ENCODE measurements around the gene GRAPL.
"Not testable (repeated sequence)": the region's sequence is repeated elsewhere in the genome, so short reads cannot be mapped to it uniquely, and the experiment has no call there.

Gene GRAPL

GRCh38 chr17:19136605-19137004, 9.2 kb downstream of the GRAPL start:
- not testable (repeated sequence) for DNase-seq (ENCODE audit: low spot score)

GRCh38 chr17:19137959-19138358, 10.6 kb downstream of the GRAPL start:
- not testable (repeated sequence) for DNase-seq (ENCODE audit: low spot score)

GRCh38 chr17:19141366-19142155, 14.2 kb downstream of the GRAPL start:
- DNase-seq (ENCODE audit: low spot score): not testable (repeated sequence)

GRCh38 chr17:19142419-19142818, 15.0 kb downstream of the GRAPL start:
- DNase-seq (ENCODE audit: low spot score): not testable (repeated sequence)

- DNase-seq (ENCODE audit: low spot score): not testable (repeated sequence)
Measured at GRCh38 chr17:19143097-19143777, 15.8 kb downstream of the GRAPL start.

- DNase-seq (ENCODE audit: low spot score): not testable (repeated sequence)
Measured at GRCh38 chr17:19144373-19144772, 17.0 kb downstream of the GRAPL start.

- not testable (repeated sequence) for DNase-seq (ENCODE audit: low spot score)
Measured at GRCh38 chr17:19145471-19145870, 18.1 kb downstream of the GRAPL start.

GRCh38 chr17:19150678-19151615, 23.6 kb downstream of the GRAPL start:
- not testable (repeated sequence) for DNase-seq (ENCODE audit: low spot score)

GRCh38 chr17:19157628-19158027, 30.2 kb downstream of the GRAPL start:
- DNase-seq (ENCODE audit: low spot score): not testable (repeated sequence)

- not testable (repeated sequence) for DNase-seq (ENCODE audit: low spot score)
Measured at GRCh38 chr17:19158478-19158877, 31.1 kb downstream of the GRAPL start.

- DNase-seq (ENCODE audit: low spot score): not testable (repeated sequence)
Measured at GRCh38 chr17:19158938-19159337, 31.5 kb downstream of the GRAPL start.

GRCh38 chr17:19161308-19162107, 34.1 kb downstream of the GRAPL start:
- not testable (repeated sequence) for DNase-seq (ENCODE audit: low spot score)

GRCh38 chr17:19162384-19163216, 35.2 kb downstream of the GRAPL start:
- not testable (repeated sequence) for DNase-seq (ENCODE audit: low spot score)

- DNase-seq (ENCODE audit: low spot score): not testable (repeated sequence)
Measured at GRCh38 chr17:19174422-19174821, 47.0 kb downstream of the GRAPL start.

GRCh38 chr17:19175410-19175809, 48.0 kb downstream of the GRAPL start:
- not testable (repeated sequence) for DNase-seq (ENCODE audit: low spot score)

- not testable (repeated sequence) for DNase-seq (ENCODE audit: low spot score)
Measured at GRCh38 chr17:19181040-19181875, 53.9 kb downstream of the GRAPL start.

GRCh38 chr17:19187883-19188869, 60.8 kb downstream of the GRAPL start:
- not testable (repeated sequence) for DNase-seq (ENCODE audit: low spot score)
